NCI-H2196 (cell line): Measurements from ENCODE around the gene RPL29.

ENCODE experiments used
- DNase-seq: peaks from one replicate; lab custom pipeline; 2025; ENCODE audit not compliant: unreplicated experiment; lab: John Stamatoyannopoulos, UW

The RPL29 gene

DNA sequence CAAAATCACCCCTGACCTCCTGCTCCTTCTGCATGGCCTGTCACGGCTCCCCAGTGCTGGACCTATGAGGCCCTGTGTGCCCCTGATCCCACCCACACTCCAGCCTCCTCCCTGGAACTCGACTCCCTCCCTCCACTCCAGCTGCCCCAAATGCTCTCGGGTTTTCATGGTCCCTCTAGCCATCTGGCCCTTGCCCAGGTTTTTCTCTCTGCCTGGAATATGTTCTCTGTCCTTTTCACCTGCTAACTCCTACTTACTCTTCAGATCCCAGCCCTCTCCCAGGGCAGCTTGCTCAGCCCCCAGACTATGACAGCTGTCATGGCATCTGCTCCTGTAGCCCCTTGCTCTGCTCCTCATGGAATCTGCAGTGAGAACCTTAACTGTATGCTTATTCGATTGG lies 30.3 kb upstream of the RPL29 start:
- DNase-seq: no peak

DNA sequence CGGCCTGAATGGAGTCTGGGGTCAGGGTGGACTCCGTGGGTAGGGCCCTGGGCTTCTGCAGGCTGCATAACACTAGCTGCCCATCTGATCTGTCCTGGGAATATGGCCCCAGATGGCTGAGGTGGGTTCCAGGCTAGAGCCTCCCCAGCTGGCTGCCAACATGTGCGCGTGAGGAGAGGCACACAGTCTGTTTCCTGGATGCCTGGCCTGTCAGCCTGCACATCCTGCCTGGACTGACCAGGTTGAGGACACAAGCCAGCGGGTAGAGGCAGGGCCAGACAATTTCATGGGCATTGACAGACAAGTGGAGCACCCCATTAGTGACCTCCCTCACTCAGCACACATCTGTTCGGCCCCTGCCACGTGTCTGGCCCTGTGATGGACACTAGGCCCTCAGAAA lies 29.8 kb upstream of the RPL29 start:
- no peak for DNase-seq

DNA sequence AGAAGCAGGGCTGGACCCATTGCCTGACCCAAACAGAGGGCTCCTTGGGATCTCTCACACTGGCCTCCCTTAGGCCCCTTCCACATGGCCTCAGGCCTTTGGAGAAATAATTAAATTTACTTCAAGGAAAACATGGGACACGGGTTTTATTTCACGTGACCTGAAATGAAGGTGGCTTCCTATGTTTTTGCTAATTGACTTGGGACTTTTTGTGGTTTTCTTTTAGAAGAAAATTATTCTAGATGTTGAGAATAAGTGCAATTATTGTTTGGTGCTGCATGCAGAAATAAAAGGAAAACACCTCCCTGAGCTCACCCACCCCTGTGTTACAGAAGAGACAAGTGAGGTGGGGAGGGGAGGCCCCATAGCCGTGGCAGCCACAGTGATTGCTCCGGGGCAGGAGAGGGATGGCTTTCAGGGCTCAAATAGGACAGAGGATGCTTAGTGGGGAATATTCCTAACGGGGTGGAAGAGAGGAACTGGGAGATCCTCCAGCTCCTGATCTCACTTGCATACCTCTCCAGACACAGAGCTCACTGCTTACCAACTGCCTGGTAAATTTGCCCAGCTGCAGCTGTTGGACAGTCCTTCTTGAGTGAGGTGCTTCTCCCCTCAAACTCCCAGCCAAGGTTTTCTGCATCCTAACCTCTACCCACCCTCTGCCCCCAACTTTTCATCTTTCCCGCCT lies 29.2 kb upstream of the RPL29 start:
- no peak for DNase-seq

DNA sequence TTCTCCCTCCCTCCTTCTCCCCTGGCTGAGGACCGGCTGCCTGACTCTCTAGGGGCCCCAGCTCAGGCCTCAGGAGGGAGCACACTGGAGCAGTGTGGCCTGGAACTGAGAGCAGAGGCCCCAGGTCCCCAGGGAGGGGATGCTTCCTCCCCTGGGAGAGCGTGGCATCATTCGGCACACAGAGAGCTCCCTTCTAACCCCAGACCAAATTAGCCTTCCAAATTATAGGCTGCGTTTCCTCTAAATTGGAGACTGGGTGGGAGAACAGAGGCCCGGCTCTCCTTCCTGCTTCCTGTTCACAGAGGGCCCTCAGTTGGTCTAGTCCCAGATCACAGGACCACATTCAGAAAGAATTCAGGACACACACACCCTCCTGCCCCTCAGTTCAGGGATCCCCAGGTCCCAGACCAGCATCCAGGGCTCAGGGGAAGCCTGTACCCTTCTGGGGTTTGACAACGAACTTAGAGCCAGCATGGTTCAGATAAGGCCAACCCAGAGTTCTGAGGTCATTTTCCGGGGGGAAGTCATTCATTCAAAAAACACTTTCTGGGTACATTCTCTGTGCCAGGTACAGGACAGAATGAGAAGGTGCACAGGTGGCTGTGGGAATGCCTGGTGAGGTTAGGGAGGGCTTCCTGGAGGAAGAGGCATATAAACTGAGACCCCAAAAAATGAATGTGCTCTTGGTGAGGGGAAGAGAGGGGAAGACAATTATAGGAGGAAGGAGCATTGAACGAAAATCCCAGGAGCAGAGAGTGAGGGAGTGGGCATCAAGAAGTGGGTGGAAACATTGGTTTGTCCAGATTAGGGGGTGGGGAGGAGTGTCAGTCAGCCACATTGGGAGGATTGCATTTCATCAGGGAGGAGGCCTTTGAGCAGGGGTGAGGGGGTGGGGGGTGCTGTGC lies 28.4 kb upstream of the RPL29 start:
- no peak for DNase-seq

DNA sequence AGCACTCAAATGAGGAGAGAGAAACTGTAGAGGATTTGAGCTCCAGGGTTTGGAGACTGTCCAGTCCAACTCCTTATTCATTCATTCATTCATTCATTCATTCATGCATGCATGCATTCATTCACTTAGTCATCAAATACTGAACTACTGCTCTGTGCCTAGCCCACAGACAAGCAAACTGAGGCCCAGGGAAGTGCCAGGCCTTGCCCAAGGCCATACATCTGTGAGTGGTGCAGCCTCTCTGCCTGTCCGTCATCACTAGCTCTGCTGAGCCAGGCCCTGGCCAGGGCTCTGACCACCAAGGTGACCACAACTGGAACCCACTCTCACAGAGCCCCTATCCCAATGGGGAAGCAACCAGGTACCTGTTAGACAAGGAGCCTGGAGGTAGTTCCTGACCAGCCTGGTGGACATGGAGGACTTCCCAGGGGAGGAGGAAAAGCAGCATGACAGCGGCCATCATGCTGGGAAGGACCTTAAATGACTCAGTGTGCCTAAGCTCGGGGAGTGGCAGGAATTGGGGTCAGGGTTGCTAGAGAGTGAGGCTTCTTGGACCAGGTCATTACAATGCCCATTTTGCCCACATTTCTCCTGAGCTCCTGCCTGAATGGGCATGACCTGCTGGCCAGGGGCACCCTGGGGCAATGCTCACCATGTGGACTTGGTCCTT lies 27.5 kb upstream of the RPL29 start:
- no peak for DNase-seq

DNA sequence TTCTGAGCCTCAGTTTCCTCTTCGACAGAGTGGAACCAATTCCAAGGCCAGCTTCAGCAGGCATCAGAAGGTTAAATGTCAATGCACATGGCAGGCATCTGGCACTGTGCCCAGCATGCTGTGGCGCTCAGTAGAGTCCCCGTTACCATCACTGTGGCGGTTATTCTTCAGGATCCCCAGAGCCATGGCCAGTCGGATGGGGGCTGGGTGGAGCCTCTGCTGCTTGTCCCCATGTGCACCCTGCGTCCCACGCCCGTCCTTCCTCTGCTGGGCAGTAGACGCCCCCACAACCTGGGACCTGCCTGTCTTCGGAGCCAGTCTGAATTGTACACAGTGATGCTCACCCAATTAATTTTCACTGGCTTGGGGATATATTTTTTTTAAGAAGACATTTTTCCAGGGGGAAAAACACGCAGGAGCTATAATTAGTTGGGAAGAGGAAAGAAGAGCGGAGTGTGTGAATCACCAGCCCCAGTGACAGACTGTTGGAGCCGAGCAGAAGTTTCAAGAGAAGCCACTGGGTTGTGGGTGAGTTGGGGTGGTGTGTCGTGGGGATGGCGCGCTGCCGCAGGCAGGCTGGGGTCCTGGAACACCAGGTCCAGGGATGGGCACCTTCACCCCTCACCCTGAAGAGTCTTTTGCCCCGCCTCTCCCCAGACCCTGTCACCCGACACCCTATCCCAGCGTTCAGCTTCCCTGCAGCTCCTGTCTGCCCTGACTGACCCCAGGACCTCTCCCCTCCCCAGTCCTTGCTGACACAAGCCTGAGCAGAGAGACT lies 26.8 kb upstream of the RPL29 start:
- DNase-seq: no peak

DNA sequence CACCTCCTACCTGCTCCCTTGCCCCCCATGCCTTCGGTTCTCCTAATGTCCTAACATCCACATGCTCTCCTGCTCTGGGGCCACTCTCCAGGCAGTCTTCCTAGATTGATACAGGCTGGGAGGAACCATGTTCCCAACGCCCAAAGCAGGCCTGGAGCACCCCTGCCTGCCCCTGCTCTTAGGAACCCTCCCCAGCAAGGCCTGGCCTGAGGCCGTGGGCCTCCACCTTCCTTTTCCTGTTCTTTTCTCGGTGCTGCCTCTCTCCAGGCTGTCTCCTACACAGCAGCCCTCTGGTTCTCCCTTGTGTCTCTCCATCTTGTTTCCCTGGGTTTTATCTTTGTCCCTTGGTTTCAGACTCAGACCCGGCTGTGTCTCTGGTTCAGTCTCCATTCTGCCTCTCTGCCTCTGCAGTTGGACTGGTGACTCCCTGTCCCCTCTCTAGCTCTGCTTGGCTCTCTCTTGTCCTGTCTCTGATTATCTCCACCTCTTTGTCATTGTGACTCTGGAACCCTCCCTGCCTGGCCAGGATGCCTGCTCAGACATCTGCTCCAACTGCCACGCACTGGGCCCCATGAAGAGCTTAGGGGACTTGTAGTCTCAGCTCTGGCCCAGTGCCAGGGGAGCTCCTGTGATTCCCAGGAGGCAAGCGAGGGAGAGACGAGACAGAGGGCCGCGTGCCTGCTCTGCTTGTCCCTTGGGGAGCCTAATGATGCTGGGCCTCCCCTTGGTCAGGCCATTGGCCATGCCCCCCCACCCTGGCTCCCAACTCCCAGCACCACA lies 26.0 kb upstream of the RPL29 start:
- no peak for DNase-seq

DNA sequence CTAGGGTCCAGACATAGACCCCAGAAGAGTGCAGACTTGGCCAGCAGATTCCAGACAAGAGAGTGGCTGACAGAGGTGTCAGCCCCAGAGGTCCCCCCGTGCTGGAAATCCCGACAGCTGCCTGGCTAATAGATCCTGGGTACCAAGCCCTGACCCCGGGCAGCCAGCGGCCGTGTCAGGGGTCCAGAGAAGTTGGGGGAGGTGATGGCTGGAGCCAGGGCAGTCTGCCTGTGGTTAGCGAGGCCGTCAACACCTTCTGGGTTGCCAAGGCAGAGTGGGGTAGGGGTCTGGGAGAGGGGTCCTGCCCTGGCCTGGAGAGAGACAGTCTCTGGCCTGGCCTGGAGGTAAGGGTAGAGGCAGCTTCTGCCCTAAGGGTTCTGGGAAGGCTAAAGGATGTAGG lies 25.1 kb upstream of the RPL29 start:
- DNase-seq: no peak

DNA sequence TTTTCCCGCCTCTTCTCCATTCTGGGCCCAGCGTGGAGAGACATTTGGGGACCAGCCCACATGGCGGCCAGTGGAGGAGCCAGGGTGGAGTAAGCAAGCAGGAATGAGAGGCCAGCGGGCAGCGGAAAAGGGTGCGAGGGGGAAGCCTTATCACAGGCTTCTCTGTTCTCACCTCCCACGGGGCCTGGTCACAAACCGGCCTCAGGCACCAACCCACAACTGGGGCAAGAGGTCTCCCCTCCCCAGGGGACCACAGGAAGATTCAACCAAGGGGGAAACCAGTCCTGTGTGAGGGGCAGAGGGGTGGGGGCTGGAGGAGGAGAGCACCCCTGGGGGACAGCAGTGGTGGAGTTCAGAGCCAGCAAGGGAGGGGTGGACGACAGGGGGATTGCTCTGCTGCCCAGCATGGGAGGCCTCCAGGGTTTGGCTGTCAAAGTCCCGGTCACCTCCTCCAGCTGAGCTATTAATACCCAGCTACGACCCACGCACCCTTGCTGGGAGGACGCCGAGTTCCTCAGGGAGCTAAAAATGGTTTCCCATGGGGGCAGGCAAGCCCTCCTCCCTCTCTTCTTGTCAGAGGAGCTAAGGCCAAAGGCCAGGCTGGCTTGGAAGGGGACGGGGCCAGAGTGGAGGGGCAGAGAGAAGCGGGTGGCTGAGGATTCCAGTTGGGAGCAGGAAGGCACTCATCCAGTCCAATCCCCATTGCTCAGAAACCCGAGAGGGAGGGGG lies 23.8 kb upstream of the RPL29 start:
- DNase-seq: no peak

DNA sequence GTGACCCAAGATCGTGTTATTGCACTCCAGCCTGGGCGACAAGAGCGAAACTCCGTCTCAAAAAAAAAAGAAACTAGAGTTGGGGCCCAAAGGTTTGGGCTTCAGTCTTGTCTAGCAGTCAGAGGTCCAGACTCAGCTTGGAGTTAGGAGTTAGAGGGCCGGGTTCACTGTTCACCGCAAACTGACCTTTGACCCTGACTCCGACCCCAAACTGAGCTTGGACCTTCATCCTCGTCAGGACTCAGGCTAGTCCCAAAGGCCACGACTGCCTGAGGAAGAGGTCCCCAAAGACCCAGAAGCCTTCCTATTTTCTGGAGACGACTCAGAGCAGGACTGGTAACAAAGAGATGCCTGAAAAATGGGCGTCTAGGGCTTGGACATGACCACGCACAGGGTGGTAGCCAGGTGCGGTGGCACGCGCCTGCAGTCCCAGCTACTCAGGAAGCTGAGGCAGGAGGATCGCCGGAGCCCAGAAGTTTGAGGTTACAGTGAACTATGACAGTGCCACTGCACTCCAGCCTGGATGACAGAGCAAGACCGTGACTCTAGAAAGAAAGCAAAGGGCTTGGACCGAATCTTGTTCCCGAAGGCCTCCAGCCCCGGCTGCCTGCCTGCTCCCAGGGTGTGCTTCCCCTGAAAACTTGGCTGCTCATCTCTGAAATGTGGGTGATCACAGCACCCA lies 22.8 kb upstream of the RPL29 start:
- no peak for DNase-seq

DNA sequence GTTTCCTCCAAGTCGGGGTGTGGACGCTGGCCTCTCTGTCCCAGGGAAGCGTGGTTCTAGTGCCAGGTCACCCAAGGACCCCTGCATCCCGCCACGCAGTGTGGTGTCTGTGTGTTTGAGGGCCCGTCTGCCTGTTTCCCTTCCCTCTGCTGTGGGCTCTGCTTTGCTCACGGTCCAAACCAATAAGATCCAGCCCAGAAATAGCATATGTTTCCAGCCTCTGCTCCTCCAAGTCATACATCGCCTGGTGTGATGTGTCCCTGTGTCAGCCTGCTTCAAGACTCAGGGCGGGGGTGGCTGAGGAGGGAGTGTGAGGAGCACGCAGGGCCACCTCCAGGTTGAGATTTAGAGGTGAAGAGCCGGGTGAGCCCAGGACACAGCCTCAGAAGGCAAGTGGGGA lies 21.9 kb upstream of the RPL29 start:
- DNase-seq: no peak

DNA sequence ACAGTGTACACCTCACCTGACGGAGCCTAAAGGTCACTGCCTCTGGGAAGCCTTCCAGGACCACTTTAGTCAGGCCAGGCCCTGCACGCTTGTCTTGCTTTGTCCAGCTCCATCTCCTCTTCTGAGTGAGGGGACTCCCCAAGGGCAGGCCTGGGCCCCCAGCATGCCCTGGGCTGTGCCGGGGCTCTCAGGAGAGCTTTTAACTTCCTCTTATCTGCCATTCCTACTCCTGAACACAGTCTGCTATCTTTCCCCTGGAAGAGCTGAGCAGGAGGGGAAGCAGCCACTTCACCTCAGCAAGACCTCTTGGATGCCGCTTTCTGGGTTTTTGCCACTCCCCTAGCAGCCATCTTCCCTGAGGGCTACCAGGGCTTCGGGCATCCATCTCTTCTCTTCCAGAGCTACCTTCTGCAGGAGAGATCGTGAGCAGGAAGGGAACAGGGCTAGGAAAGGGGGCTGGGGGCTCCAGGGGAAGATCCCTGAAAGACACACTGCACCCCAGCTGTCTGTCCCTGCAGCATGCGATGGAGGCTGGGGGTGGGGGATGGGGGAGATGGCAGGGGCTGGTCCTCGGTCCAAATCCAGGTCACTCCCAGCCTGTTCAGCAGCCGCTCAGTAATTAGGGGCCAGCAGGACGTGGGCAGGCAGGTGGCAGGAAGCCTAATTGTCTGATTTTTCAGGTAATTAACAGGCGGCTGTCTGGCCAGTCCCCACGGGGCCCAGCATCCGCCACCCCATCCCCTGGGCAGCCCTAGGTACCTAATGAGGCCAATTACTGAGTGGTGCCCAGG lies 19.9 kb upstream of the RPL29 start:
- DNase-seq: no peak

DNA sequence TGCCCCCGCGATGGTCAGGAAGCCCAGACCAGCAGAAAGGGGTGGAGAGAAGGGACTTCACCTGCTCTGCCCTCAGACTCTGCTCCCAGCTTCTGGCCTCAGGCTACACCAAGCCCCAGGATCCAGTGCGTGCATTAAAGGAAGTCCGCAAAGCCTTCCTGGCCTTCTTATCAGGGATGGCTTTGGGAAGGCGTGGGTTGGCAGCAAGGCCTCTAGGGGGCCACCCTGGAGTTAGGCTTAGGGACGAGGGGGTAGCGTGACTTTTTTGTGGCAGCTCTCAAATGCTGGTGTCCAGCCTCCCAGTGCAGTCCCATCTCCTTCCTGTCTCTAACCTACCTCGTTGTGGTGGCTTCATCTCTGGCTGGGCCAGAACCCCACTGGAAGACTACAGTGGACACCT lies 18.9 kb upstream of the RPL29 start:
- DNase-seq: no peak

DNA sequence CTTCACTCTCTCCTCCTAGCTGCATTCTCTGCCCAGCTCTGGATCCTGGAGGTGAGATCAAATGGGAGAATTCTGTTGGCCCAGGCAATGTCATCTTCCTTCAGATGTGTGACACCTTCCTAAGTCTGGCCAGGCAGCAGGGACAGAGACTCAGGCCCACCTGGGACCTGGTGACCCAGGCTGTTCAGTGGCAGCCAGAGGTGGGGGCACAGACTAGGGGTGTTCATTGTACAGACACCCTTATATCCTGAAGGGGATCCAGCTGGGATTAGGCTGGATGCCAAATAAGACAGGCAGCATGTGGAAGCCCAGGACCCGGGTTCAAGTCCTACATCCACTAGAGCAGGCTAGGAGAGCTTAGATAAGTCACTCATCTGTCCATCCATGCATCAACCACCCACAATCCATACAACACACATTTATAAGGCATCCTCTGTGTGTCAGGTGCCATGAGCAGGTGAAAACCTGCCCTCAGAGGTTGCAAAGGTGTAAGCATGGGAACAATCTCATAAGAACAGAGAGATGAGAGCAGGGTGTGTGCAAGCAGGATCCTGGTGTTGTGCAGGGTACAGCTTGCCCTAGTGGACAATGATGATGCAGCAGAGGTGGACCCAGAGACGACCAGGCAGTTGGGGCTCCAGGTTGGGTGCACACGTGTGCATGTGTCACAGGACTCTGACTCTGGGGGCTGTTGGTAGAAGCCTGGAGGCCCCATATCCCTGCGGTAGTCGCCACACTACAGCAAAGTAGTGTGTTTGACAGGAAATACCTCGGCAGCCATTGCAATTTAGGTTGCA lies 18.3 kb upstream of the RPL29 start:
- no peak for DNase-seq

DNA sequence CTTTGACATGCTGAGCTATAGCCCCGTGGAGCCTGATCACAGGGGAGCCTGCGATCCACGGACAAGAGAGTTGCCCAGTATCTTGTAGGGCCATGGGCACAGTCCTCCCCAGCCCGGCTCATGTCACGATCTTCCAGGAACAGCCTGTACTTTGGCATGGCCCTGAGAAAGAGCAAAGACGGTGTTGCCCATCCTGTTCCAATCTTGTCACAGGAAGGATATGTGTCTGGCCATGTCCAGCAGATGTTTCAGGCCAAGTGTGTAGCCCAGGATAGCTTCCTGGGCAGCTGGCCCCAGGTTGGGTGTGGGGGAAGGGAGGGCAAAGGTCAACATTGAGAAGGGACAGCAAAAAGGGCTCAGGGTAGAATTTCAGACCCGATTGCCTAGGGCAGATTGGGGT lies 17.0 kb upstream of the RPL29 start:
- DNase-seq: no peak

DNA sequence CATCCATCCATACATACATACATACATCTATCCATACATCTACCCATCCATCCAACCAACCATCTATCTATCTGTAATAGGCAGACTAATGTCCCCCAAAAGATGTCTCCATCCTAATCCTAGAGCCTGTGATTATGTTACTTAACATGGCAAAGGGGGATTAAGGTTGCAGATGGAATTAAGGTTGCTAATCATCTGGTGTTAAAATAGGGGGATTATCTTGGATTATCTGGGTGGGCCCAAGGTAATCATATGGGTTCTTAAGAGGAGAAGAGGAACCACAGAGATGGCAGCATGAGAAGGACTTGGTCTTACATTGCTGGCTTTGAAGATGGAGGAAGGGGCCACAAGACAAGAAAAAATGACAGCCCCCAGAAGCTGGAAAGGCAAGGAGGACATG lies 14.7 kb upstream of the RPL29 start:
- DNase-seq: no peak

DNA sequence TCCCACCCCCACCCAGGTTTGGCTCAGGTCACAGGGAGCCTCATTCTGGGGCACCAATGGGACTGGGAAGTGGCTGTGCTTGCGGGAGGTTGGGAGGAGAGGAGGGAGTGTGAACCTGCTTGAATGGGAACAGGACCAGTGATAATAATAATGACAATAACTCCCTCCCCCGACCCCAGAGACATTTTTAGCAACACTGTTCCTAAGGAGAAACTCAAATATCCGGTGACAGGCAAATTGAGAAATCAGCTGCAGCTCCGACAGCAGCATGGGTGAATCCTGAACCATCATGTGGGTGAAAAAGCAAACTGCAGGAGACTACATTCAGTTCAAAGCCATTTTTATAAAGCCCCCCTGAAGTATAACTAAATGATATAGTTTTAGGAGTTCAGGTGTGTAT lies 11.6 kb upstream of the RPL29 start:
- no peak for DNase-seq

DNA sequence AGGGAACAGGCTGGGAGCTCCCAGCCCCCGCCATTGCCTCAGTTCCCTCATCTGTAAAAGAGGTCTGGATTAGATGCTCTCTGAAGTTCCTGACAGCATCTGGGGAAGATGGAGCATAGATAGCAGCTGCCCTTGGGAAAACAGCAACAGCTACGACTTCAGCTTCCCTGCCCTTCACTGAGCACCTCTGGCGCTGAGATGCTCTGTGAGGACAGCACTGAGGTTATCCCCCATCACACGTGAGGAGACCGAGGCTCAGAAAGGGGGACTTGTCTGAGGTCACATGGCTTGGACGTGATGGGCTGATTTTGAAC lies 11.1 kb upstream of the RPL29 start:
- no peak for DNase-seq
